ENCODE results near the gene MPC2. TPM values are rescaled to one million over a fixed set of nuclear protein-coding genes. Genes with fewer than 3 reads are reported as not detected.

Gene MPC2
- total and polyA plus RNA-seq, 4 donors = 32.8 to 56.4 (median 49.4) TPM

GRCh38 chr1:167905182-167905581 lies 31.7 kb downstream of the MPC2 start:
- peak overlapping the region in 1 of 2 donors; percentile 46 for H3K27ac ChIP-seq (ENCODE audit: low read depth in 1 of 2, low read length in 1 of 2)
- no peaks in the 10 kb centered on the region for H3K27me3 ChIP-seq (ENCODE audit: control insufficient read depth in 3 of 3, insufficient read depth in 3 of 3, low read length in 2 of 3)
- no peaks in the 10 kb centered on the region for H3K36me3 ChIP-seq (ENCODE audit: control insufficient read depth in 4 of 4, insufficient read depth in 4 of 4, low read length in 4 of 4)
- ATAC-seq (ENCODE audit: insufficient read depth, low FRiP score) (no peak), DNase-seq (peak; percentile 44 to 77 (median 68))
- 22 to 48% methylated on average over 3 of the region's 3 CpGs for WGBS, 2 donors
- no peak overlapping the region for H3K9ac ChIP-seq (ENCODE audit: insufficient read depth in 1 of 2, low read length in 2 of 2)
- peaks cover 0 to 16% (median 0%) of the 10 kb centered on the region in 5 donors for H3K4me1 ChIP-seq (ENCODE audit: control insufficient read depth in 5 of 5, insufficient read depth in 5 of 5, low read length in 5 of 5)
- H3K9me3 ChIP-seq (ENCODE audit: control insufficient read depth in 4 of 4, insufficient read depth in 3 of 4, low read length in 3 of 4) = no peaks in the 10 kb centered on the region
- TF ChIP-seq CTCF (IDR thresholded peaks at IDR 0.05; ENCODE audit: control extremely low read depth, extremely low read depth) = no peak
- H3K4me3 ChIP-seq = no peak overlapping the region

DNA sequence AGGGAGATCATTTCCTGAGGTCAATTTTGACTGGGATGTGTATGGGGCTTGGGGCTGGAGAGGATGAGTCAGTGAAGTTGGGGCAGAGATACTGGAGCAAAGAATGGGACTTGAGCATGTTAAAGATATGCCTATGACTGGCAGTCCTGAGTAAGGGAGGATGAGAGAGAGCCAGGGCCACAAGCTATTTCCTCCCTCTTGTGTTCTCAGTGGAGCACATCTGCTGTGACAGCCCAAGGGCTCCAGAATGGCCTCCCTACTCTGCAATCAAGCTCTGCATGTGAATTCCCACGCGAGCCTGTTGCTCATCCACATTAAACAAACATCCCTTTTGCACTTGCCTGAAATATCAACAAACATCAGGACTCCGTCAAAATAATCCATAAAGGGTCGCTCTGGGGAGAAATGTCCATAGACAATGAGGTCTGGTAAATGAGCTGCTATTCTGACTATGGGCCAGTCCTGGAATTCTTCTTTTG lies 32.2 kb downstream of the MPC2 start:
- 62 to 65% methylated on average over 4 of the region's 4 CpGs for WGBS, 2 donors
- peak; percentile 19 for ATAC-seq (ENCODE audit: insufficient read depth, low FRiP score)

DNA sequence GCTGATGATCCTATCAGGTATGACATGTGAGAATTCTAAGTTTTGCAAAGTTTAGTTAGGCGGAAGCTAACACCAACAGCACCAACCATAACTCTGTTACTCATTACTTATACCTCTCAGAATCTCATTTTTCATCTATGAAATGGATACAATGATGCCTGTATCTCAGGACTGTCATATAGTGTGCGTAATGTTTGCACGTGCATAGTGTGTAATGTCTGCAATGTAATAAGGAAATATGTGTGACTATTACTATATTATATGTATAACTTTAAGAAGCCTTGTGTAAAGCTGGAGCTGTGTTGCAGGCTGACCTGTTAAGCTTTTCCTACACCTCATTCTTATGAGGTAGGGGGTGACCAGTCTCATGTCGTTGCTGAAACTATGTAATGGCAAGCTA lies 36.0 kb downstream of the MPC2 start:
- TF ChIP-seq CTCF (IDR thresholded peaks at IDR 0.05; ENCODE audit: control extremely low read depth, extremely low read depth) = no peak
- Histone ChIP-seq H3K9ac (ENCODE audit: insufficient read depth in 1 of 2, low read length in 2 of 2) (no peak overlapping the region), H3K9me3 (ENCODE audit: control insufficient read depth in 4 of 4, insufficient read depth in 3 of 4, low read length in 3 of 4) (no peaks in the 10 kb centered on the region), H3K4me1 (ENCODE audit: control insufficient read depth in 5 of 5, insufficient read depth in 5 of 5, low read length in 5 of 5) (peaks cover 0 to 16% (median 0%) of the 10 kb centered on the region in 5 donors), H3K27me3 (ENCODE audit: control insufficient read depth in 3 of 3, insufficient read depth in 3 of 3, low read length in 2 of 3) (no peaks in the 10 kb centered on the region), H3K27ac (ENCODE audit: low read depth in 1 of 2, low read length in 1 of 2) (no peak overlapping the region), H3K4me3 (no peak overlapping the region), H3K36me3 (ENCODE audit: control insufficient read depth in 4 of 4, insufficient read depth in 4 of 4, low read length in 4 of 4) (no peaks in the 10 kb centered on the region)
- 95 to 96% methylated on average over 4 of the region's 4 CpGs for WGBS, 2 donors
- DNase-seq (no peak), ATAC-seq (ENCODE audit: insufficient read depth, low FRiP score) (no peak)

More for the DNA sequence above, 32.2 kb downstream of the MPC2 start:
- TF ChIP-seq CTCF (IDR thresholded peaks at IDR 0.05; ENCODE audit: control extremely low read depth, extremely low read depth) = no peak
- Histone ChIP-seq H3K27ac (ENCODE audit: low read depth in 1 of 2, low read length in 1 of 2) (no peak overlapping the region), H3K27me3 (ENCODE audit: control insufficient read depth in 3 of 3, insufficient read depth in 3 of 3, low read length in 2 of 3) (no peaks in the 10 kb centered on the region), H3K4me3 (no peak overlapping the region), H3K36me3 (ENCODE audit: control insufficient read depth in 4 of 4, insufficient read depth in 4 of 4, low read length in 4 of 4) (no peaks in the 10 kb centered on the region), H3K9me3 (ENCODE audit: control insufficient read depth in 4 of 4, insufficient read depth in 3 of 4, low read length in 3 of 4) (no peaks in the 10 kb centered on the region), H3K4me1 (ENCODE audit: control insufficient read depth in 5 of 5, insufficient read depth in 5 of 5, low read length in 5 of 5) (peaks cover 0 to 16% (median 0%) of the 10 kb centered on the region in 5 donors), H3K9ac (ENCODE audit: insufficient read depth in 1 of 2, low read length in 2 of 2) (no peak overlapping the region)
- peak in 2 of 3 donors; percentile 26 to 34 for DNase-seq

DNA sequence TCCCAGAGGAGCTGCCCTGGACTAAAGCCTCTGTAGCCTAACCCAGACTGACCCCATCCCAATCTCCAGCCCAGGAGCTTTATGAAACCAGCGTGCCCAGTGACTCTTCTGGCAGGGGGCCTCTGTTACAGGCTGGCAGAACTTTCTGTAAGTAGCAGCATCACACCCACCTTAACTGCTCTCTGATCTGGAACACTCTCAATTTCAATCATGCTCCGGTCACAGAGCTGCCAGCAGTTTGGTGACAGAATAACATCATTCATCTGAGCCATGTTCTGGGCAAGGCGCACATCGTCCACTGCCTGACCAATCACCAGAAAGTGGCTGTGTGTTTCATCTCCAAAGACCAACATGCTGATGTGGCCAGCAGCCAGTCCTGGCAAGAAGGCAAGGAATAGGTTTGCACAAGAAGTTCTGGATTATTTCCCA lies 37.6 kb downstream of the MPC2 start:
- H3K4me1 ChIP-seq (ENCODE audit: control insufficient read depth in 5 of 5, insufficient read depth in 5 of 5, low read length in 5 of 5) = no peaks in the 10 kb centered on the region
- 76 to 92% methylated on average over 4 of the region's 4 CpGs for WGBS, 2 donors
- TF ChIP-seq CTCF (IDR thresholded peaks at IDR 0.05; ENCODE audit: control extremely low read depth, extremely low read depth) = no peak
- H3K9ac ChIP-seq (ENCODE audit: insufficient read depth in 1 of 2, low read length in 2 of 2) = no peak overlapping the region
- H3K27me3 ChIP-seq (ENCODE audit: control insufficient read depth in 3 of 3, insufficient read depth in 3 of 3, low read length in 2 of 3) = no peaks in the 10 kb centered on the region
- no peak overlapping the region for H3K4me3 ChIP-seq
- no peak overlapping the region for H3K27ac ChIP-seq (ENCODE audit: low read depth in 1 of 2, low read length in 1 of 2)
- no peaks in the 10 kb centered on the region for H3K36me3 ChIP-seq (ENCODE audit: control insufficient read depth in 4 of 4, insufficient read depth in 4 of 4, low read length in 4 of 4)
- peak in 1 of 3 donors; percentile 14 for DNase-seq
- ATAC-seq (ENCODE audit: insufficient read depth, low FRiP score) = peak; percentile 27
- no peaks in the 10 kb centered on the region for H3K9me3 ChIP-seq (ENCODE audit: control insufficient read depth in 4 of 4, insufficient read depth in 3 of 4, low read length in 3 of 4)

All from lung (tissue), 12 donors.